D341Med (cell line): ENCODE data around the gene CYP1A2.
"Not testable (repeated sequence)": the region's sequence is repeated elsewhere in the genome, so short reads cannot be mapped to it uniquely, and the experiment has no call there.

ENCODE experiments used
- DNase-seq: peaks from one replicate; pipeline ENCODE4 v3.0.0; 2012; ENCODE audit warnings: low spot score

CYP1A2 gene

DNA sequence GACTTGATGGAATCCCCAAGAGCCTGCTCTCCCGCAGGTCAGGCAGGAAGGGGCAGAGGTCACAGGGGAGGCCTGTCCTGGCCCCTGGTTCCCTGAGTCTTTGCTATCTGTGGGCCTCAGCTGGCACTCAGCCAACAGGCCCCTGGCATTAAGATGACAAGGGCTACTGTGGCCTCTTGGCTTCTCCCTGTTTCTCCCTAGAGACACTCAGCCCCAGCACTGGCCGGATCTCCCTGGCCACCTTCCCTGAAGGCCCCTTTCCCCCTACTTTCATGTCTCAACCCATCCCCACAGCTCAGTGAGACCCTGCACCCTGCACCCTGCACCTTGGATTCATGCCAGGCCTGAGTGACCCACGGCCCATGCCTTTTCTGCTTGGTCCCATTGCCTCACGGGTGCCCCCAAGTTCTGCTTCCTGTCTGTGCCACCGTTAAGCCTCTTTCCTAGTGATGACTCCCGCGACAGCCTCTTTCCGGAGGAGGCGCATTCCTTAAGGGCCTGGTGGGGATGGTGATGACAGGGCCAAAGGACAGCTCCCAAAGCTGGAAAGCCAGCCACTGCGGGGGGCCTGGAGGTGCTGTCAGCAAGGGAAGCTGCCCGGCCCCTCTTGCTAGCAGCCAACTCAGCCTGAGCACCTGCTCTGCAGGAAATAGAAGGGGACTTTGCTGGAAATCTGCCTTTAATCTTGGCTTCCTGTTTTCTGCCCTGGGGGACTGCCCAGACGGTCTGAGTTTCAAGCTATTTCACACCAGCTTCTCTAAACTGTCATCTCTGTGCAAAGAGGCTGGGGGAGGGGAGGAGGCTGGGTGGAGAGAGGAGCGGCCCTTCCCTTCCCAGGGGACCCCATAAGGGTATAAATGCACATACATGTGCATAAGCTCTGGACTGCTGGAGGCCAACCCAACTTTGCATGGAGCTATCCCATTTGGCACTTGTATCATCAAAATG, 28.4 kb downstream of the CYP1A2 start:
- no peak for DNase-seq

DNA sequence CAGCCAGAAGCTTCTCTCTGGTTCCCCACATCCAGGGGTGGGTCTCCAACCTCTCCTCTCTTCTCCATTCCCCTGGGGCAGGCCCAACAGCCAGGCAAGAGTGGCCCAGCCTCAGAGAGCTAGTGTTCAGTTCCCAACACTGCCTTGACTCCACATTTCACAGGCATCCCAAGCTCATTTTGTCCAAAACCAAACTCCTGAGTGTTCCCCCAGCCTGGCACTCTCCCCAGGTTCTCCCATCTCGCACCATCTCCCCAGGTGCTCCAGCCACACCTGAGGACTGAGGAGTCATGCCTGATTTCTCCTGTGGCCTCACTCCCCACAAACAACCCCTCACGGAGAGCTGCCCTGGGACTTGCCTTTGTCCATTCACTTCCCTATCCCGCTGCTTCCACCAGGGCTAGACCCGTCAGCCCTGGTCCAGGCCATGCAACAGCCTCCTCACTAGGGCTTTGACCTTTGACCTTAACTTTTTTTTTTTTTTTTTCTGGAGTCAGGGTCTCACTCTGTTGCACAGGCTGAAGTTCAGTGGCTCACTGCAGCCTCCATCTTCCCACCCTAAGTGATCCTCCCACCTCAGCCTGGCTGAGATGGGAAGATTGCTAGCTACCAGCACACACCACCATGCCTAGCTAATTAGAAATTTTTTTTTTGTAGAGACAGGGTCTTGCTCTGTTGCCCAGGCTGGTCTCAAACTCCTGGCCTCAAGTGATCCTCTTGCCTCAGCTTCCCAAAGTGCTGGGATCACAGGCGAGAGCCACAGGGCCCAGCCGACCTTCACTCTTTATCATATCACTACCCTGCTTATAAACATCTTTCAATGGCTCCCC, 29.3 kb downstream of the CYP1A2 start:
- no peak for DNase-seq

GRCh38 chr15:74778599-74778970, 29.9 kb downstream of the CYP1A2 start:
- DNase-seq: no peak

DNA sequence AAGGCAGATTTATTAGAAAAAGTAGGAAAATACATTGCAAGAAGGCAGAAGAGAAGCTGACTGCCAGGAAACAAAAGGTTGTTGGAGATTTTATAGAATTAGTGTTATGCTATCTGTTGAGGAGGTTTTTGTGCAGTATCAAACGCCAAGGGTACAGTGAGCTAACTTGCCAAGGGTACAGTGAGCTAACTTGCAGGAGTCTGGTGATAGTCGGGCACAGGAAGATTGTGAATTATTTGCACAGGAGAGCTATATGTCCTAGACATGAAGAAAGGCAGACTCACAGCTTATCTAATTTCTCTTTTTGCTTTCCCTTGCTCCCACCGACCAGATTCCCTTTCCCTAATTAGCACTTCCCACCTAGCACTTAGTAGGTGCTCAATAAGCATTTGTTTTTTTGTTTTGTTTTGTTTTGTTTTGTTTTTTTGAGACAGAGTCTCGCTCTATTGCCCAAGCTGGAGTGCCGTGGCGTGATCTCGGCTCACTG, 30.6 kb downstream of the CYP1A2 start:
- no peak for DNase-seq

DNA sequence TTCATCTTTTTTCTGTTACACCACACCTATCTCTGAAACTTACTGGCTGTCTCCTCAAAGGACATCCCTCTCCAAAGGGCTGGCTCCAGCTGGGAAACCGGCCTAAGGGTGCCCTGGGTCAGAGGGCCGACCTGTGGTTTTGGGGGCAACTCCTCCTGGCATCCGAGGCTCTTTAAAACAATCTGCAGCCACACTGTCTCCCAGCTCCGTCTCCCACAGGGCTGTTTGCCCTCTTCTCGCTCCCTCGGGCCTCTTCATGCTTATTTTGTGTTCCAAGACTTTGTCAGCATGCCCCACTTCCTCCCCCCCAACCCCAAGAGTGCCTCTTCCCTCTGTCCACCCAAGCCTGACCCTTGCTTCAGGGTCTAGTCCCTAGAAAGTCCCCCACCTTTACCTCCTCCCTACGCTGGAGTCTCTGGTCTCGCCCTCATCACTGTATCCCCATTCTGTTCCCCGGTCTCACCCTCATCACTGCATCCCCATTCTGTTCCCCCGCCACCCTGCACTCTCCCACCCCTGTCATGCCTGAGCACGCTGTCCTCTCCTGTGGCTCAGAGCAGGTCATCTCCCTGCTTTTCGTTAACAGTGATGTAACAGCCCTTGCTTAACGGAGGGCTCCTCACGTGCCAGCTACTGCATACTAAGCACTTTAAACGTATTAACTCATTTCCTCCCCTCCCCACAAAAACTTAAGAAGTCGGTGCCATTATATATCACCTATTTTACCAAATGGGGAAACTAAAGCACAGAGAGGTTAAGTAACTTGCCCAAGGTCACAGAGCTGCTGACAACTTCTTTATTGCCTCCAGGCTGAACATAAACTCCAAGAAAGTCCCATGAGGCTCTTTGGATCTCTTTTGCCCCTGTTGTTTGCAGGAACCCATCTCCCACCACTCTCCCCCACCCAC, 32.1 kb downstream of the CYP1A2 start:
- no peak for DNase-seq

DNA sequence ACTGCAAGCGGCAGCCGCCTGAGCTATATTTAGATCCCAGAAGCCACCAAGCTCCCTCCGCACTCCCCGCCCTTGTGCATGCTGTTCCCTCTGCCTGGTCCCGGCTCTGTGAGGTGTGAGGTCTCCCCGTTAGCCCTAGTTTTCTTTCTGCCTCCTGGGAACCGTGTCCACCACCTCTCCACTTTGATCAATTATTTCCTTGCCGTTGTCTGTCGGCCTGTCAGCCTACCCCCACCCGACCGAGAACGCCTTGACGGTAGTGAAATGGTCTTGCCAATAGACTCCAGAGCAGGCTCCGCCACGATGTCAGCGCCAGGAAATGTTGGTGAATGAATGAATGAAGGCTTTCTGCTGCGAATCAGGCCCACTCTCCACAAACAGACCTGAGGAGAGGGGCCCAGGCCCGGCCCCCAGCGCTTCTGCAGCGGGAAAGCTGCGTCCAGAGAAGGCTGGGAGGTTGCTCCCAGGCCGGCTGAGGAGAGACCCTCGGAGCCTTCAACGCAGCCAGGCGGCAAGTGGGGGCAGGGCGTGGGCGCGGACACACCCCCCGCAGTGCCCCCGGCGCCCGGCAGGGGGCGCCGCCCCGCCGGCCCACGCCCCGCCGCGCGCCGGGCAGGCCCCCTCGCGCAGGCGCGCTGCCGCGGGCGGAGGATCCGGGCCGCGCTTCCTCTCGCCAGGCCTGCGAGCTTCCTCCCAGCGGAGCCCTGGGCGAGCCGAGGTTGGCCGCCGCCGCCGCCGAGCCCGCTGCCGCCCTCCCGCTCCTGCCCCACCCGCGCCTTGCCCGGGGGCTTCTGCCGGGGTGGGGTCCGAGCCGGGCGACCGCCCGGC, 33.0 kb downstream of the CYP1A2 start, which contains the start of gene CSK:
CSK (plus strand) TSS at position 650 of the 828 bp plus-strand sequence. CDS start 16,218 bp downstream, outside the sequence.
- DNase-seq: peak; percentile 99

DNA sequence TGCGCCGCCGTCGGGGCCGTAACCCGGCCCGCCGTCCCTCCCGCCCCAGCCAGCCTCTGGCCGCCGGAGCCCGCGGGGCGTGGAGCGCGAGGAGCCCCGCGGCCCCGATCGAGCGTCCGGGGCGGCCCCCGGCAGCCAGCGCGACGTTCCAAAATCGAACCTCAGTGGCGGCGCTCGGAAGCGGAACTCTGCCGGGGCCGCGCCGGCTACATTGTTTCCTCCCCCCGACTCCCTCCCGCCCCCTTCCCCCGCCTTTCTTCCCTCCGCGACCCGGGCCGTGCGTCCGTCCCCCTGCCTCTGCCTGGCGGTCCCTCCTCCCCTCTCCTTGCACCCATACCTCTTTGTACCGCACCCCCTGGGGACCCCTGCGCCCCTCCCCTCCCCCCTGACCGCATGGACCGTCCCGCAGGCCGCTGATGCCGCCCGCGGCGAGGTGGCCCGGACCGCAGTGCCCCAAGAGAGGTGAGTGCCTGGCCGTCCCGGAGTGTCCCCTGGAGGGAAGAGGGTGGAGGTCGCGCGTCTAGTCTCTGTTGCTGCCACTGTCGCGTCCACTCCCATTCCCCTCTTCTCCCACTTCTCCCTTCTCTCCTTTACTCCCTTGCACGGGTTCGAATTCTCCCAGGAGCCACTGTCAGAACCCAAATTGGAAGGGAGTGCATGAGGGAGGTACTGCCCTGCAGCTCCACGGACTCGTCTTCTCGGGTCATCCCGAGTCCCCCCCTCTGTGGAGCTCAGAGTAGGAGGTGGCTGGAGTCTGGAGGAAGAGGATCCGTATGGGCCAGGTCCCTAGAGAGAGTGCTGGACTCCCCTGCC, 33.8 kb downstream of the CYP1A2 start:
- peak; percentile 75 for DNase-seq

DNA sequence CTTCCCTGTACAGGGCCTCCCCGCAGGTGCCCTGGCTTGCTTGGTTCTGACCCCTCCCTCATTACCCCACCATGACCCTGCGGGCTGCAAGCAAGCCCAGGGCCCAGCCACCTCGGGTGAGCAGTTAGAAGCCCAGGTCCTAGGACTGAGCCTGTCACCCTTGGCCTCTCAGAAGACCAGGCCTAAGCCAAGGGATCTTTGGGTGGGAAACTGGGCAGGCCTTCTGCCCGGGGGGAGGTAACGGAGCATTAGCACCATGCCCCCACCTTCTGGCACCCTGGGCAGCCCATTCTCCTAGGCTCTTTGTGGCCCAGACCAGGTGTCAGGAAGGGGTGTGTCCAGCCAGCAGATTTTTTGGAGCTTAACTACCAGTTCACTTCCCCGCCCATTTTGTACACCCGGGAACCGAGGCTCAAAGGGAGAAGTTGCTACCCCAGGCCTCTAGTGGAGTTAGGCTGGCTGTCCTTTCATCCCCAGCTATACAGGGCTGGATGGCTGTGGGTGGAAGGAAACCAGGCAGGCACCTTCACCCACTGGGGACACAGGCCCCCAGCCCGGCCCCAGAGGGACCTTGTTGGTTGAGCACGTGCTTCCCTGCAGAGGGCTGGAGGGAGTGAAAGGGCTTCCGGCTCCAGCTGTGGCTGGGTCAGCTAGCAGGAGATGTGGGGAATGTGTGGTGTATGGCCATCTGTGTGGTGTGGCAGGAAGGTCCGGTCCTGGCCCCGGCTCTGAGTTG, 34.6 kb downstream of the CYP1A2 start:
- DNase-seq: no peak

GRCh38 chr15:74783808-74784175, 35.1 kb downstream of the CYP1A2 start:
- DNase-seq: no peak

- DNase-seq: no peak
These were observed 36.0 kb downstream of the CYP1A2 start for GRCh38 chr15:74784426-74785193.

GRCh38 chr15:74785194-74786032, 36.8 kb downstream of the CYP1A2 start:
- DNase-seq: no peak

DNA sequence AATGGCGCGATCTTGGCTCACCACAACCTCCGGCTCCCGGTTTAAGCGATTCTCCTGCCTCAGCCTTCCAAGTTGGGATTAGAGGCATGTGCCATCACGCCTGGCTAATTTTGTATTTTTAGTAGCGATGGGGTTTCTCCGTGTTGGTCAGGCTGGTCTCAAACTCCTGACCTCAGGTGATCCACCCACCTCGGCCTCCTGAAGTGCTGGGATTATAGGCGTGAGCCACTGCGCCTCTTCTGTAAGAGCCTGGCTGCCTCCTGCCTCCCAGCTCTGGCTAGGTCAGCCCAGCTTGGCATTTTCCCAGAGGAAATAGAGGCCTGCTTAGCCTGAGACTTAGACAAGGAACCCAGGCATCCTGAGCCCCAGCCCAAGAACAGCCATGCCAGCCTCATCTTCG, 37.4 kb downstream of the CYP1A2 start:
- DNase-seq: not testable (repeated sequence)

- DNase-seq: no peak
These were observed 38.0 kb downstream of the CYP1A2 start for GRCh38 chr15:74786551-74787165.

DNA sequence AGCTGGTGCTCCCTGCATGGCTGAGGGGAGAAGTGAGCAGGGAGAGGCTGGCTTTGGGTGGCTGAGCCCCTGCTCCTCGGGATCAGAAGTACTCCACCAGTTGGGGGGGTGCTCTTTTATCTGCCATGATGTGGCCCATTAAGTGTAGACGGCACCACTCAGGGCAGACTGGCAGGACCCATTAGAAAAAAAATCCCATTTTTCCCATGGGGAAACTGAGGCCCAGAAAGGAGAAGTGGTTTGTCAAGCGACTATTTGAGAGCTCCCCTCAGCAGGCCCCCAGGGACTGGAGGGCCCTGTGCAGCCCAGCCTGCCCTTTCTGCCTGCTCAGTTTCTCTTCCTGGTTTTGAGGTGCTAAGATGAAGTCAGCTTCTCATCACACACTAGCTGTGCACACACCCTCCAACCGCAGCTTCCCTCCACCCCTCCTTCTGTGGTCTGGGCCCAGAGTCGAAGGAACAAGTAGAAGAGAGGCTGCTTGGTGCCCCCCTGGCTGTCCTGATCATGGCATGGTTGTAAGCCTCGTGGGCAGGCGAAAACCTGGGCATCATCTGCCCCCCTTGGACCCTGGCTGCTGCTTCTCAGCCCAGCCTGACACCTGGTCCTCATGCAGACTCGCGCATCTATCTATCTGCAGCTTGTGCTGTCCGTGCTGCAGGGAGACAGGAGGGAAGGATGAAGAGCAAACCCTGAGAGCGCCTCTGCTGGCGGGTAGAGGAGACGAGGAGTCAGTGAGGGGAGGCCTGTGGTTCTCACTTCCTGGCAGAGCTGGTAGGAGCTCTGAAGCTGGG, 38.8 kb downstream of the CYP1A2 start:
- peak; percentile 58 for DNase-seq

GRCh38 chr15:74788042-74788682, 39.5 kb downstream of the CYP1A2 start:
- DNase-seq: no peak

DNA sequence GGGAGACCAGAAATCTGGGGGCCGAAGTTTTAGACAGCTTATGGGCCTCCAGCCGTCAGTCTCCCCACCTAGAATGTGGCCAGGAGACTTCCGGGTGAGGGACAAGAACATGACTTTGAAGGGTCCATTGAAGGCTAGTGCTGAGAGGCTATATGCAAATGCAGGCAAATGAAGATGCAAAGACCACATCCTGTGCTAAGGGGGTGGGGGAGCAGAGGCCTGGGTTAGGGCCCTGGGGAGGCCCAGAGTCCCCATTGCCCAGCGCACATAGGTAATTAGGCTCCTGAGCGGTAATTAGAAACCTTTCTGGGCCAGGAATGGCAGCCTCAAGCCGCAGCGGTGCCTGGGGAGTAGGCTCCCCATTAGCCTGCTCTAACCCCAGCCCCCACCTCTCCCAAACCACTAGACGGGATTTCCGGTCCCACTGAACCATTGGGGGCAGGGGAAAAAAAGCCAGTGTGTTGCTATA, 40.1 kb downstream of the CYP1A2 start:
- no peak for DNase-seq
